Muscle of leg (tissue), 11 donors: Measurements from ENCODE around the gene CETP. TPM values are rescaled to one million over a fixed set of nuclear protein-coding genes. Genes with fewer than 3 reads are reported as not detected.

Source experiments
- DNase-seq: peaks from one replicate; pipeline ENCODE4 v3.0.0; 2013
- H3K27ac ChIP-seq: one replicate; pipeline ENCODE4 v1.5.1; 2013; ENCODE audit warnings: mild to moderate bottlenecking, low read length, control low read depth
- H3K27me3 ChIP-seq: one replicate; pipeline ENCODE4 v1.6.1; 2013; ENCODE audit warnings: low read length; ENCODE audit not compliant: control insufficient read depth, insufficient read depth
- H3K36me3 ChIP-seq: one replicate; pipeline ENCODE4 v1.6.1; 2013; ENCODE audit warnings: low read length; ENCODE audit not compliant: control insufficient read depth, insufficient read depth
- H3K4me1 ChIP-seq: one replicate; pipeline ENCODE4 v1.6.1; 2013; ENCODE audit warnings: low read length; ENCODE audit not compliant: control insufficient read depth, insufficient read depth
- H3K4me3 ChIP-seq: one replicate; pipeline ENCODE4 v1.5.1; 2013; ENCODE audit warnings: low read length, control low read depth
- H3K9me3 ChIP-seq: replicated peaks from 2 replicates; pipeline ENCODE4 v1.6.1; 2013; ENCODE audit warnings: low read depth, low read length; ENCODE audit not compliant: control insufficient read depth
- WGBS: methylation state at CpG from one replicate; pipeline ENCODE4 v1.1.5; 2013; ENCODE audit warnings: missing lambda C conversion rate; ENCODE audit not compliant: insufficient coverage; 5-methylcytosine and 5-hydroxymethylcytosine counted together
- polyA plus RNA-seq, 8 donors: library from polyadenylated mRNA; unstranded; fragments of 120-200 nt; gene quantifications; one replicate each; pipeline versions ENCODE4 v1.2.1 to v1.2.3, GENCODE V29; 2013; ENCODE audit warnings: inconsistent platforms in 1 of 8, low replicate concordance in 1 of 8; ENCODE audit not compliant: insufficient read length in 8 of 8, insufficient read depth in 1 of 8
- total RNA-seq: library from RNA; stranded (reverse); fragments of 120-200 nt; gene quantifications from one replicate; pipeline ENCODE4 v1.2.4, GENCODE V29; 2013

The CETP gene
- total and polyA plus RNA-seq, 9 donors = 4.7 to 9.6 (median 6.4) TPM

DNA sequence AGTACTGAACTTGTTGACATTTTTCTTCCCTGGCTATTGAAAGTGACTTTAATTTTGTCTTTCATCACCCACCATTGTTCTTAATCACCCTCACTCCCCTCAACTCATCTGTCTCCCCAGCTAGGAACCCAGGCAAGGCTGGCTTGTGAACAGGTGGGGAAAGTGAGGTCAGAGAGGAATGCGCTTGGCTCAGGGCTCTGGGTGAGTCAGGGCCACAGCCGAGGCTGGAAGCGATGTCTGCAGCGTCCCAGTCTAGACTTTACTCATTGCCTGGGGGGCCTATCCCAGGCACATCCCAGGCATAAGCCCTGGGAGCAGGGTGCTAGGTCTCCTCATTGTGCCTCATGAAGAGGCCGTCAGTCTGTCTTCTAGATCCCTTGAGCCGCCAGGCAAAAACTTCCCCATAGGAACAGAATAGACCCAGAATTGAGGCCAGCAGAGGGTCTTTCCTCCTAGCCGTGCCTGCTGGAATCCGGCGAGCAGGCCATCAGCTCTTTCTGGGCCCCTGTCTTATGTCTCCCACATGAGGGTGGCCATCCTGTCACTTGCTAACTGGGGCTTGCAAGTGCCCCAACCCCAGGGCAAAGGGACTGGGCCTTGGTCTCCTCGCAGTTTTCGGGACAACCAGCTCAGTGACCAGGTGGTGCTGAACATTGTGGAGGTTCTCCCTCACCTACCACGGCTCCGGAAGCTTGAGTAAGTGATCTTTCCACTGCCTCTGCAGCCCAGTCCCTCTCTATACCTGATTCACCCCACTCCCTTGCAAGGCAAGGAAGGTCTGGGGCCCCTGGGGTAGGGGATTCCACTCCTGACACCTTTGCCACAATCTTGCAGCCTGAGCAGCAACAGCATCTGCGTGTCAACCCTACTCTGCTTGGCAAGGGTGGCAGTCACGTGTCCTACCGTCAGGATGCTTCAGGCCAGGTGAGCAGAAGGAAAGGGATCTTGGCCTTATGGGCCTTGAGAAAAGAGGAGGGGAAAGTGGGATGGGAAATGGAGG lies 67.7 kb downstream of the CETP start:
- 93% methylated on average over 16 of the region's 16 CpGs for WGBS

DNA sequence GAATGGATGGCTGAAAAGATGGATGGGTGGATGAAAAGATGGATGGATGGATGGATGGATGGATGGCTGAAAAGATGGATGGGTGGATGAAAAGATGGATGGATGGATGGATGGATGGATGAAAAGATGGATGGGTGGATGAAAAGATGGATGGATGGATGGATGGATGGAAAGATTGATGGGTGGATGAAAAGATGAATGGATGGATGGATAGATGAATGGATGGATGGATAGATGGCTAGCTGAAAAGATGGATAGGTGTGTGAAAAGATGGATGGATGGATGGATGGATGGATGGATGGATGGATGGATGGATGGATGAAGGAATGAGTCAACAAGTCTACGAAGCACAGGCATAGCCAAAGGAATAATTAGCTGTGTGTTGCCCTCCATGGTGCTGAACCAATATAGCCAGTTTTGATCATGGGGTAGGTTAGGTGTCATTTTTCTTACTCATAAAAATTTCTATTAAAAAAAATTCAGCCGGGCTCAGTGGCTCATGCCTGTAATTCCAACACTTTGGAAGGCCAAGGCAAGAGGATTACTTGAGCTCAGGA lies 68.7 kb downstream of the CETP start:
- no peaks in the 10 kb centered on the region for H3K27me3 ChIP-seq
- H3K36me3 ChIP-seq = peaks cover 9% of the 10 kb centered on the region

More for the DNA sequence above, 67.7 kb downstream of the CETP start:
- Histone ChIP-seq H3K27me3 (no peaks in the 10 kb centered on the region), H3K27ac (no peak overlapping the region), H3K36me3 (peaks cover 3% of the 10 kb centered on the region), H3K9me3 (no peaks in the 10 kb centered on the region), H3K4me3 (no peak overlapping the region), H3K4me1 (no peaks in the 10 kb centered on the region)
- no peak for DNase-seq

DNA sequence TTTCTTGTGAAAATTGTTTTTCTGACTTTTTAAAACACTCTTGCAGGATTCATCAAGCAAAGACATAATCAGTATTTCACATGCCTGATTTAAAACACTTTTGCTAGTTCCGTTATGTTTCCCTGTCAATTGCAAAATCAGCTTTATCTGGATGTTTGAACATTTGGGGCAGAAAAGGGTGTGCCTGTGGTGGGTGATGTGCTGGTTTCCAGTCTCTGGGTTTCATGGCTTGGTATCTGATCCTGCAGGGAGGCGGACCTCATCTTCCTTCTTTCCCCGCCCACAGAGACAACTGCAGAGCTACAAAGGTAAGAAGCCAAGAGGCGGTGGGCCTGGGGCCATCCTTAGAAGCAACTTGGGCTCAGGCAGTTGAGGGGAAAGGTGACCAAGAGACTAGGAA lies 69.4 kb downstream of the CETP start:
- no peaks in the 10 kb centered on the region for H3K9me3 ChIP-seq
- H3K4me1 ChIP-seq = no peaks in the 10 kb centered on the region
- no CpG with 5 or more reads among the region's 4 CpGs for WGBS
- DNase-seq = no peak
- H3K27me3 ChIP-seq = no peaks in the 10 kb centered on the region
- no peak overlapping the region for H3K27ac ChIP-seq
- no peak overlapping the region for H3K4me3 ChIP-seq
- peaks cover 10% of the 10 kb centered on the region for H3K36me3 ChIP-seq

More for the DNA sequence above, 68.7 kb downstream of the CETP start:
- no peak overlapping the region for H3K4me3 ChIP-seq
- H3K4me1 ChIP-seq = no peaks in the 10 kb centered on the region
- H3K27ac ChIP-seq = no peak overlapping the region
- no peak for DNase-seq
- 100% methylated on average over 1 of the region's 2 CpGs for whole genome bisulfite sequencing
- H3K9me3 ChIP-seq = no peaks in the 10 kb centered on the region

DNA sequence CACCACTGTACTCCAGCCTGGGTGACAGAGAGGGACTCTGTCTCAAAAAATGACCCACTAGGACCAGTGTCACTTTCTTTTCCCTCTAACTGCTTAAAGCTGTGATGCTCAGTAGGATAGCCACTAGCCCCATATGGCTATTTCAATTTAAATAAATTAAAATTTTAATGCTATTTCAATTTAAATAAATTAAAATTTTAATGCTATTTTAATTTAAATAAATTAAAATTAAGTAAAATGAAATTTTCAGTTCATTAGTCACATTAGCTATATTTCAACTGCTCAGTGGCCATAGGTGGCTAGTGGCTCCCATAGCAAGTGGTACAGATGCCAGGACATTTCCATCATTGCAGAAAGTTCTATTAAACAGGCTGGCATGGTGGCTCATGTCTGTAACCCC lies 70.6 kb downstream of the CETP start:
- Histone ChIP-seq H3K27me3 (no peaks in the 10 kb centered on the region), H3K4me1 (no peaks in the 10 kb centered on the region), H3K36me3 (peaks cover 15% of the 10 kb centered on the region), H3K27ac (no peak overlapping the region), H3K9me3 (no peaks in the 10 kb centered on the region), H3K4me3 (no peak overlapping the region)
- DNase-seq = no peak

DNA sequence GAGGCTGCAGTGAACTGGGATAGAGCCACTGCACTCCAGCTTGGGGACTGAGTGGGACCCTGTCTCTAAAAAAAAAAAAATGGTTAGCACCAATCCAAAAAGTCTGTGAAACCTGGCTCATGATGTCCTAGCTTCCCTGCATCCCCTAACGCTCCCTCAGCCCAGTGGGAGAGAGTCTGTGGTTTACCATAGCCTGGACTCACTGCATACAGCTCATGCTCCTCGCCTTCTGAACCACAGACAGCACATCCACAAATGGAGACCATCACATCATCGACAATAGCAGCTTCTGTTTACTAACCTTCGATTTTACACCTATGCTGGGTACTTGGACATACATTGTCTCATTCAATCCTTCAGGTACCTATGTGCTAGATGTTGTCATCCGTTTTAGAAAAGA lies 71.2 kb downstream of the CETP start:
- DNase-seq = no peak
- Histone ChIP-seq H3K4me3 (no peak overlapping the region), H3K36me3 (peaks cover 18% of the 10 kb centered on the region), H3K4me1 (no peaks in the 10 kb centered on the region), H3K9me3 (no peaks in the 10 kb centered on the region), H3K27ac (no peak overlapping the region), H3K27me3 (no peaks in the 10 kb centered on the region)
- WGBS = 77% methylated on average over 5 of the region's 5 CpGs

Other genes starting within 250 kb of the CETP start
- 54.6 TPM for gene NUP93, start 231.8 kb upstream of the CETP start, total RNA-seq
- 10 to 100 TPM; 42.9 to 49.1 (median 45.1) TPM for gene NUP93, start 231.8 kb upstream of the CETP start, polyA plus RNA-seq
- gene SLC12A3, start 96.7 kb upstream of the CETP start, total RNA-seq = 0.04 TPM
- gene SLC12A3, start 96.7 kb upstream of the CETP start, polyA plus RNA-seq = under 1 TPM in 6 of 8 donors, not detected in 2; 0.03 to 0.07 (median 0.04) TPM
- 41.9 TPM for gene HERPUD1, start 29.8 kb upstream of the CETP start, total RNA-seq
- 10 to 100 TPM; 56.6 to 89.0 (median 63.1) TPM for gene HERPUD1, start 29.8 kb upstream of the CETP start, polyA plus RNA-seq
- gene NLRC5, start 27.6 kb downstream of the CETP start, total RNA-seq = 3.2 TPM
- gene NLRC5, start 27.6 kb downstream of the CETP start, polyA plus RNA-seq = 1 to 10 TPM; 3.8 to 5.3 (median 4.4) TPM
- gene CPNE2, start 130.6 kb downstream of the CETP start, total RNA-seq = 14.8 TPM
- 10 to 100 TPM; 20.9 to 34.2 (median 28.8) TPM for gene CPNE2, start 130.6 kb downstream of the CETP start, polyA plus RNA-seq
- 40.9 TPM for gene PSME3IP1, start 224.1 kb downstream of the CETP start, total RNA-seq
- 10 to 100 TPM; 54.0 to 64.2 (median 57.9) TPM for gene PSME3IP1, start 224.1 kb downstream of the CETP start, polyA plus RNA-seq
- gene RSPRY1, start 224.4 kb downstream of the CETP start, total RNA-seq = 30.1 TPM
- gene RSPRY1, start 224.4 kb downstream of the CETP start, polyA plus RNA-seq = 10 to 100 TPM; 18.9 to 33.6 (median 24.0) TPM